ENCODE data around the gene PLCL2. TPM values are rescaled to one million over a fixed set of nuclear protein-coding genes. Genes with fewer than 3 reads are reported as not detected.

The PLCL2 gene
- total and polyA plus RNA-seq, 2 donors (not counting 3 experiments of a cell fraction or from before 2014, with no cell fraction given), result 2.3 to 10.7 TPM

GRCh38 chr3:17119201-17120072, 234.7 kb downstream of the PLCL2 start:
- CTCF ChIA-PET, result no interaction called here

GRCh38 chr3:17120115-17120514, 235.4 kb downstream of the PLCL2 start:
- DNase-seq (ENCODE audit: low read depth, low spot score) (no peak), FAIRE-seq (no peak)
- POLR2A ChIA-PET, result no interaction called here
- dilution Hi-C loops (cut with MboI; ENCODE audit: extremely low pct_ligation_motif_present, low sequenced_read_pairs), result no loop called here
- H3K79me2 ChIP-seq (ENCODE audit: control insufficient read depth, insufficient read depth, low read length), result no peaks in the 10 kb centered on the region
- CTCF ChIA-PET, result no interaction called here
- H3K9ac ChIP-seq (replicated peaks; ENCODE audit: extremely low read depth, insufficient read depth, low read length), result no peak overlapping the region
- H3K4me2 ChIP-seq (ENCODE audit: insufficient read depth, low read length), result no peak overlapping the region
- no peaks in the 10 kb centered on the region for H3K27me3 ChIP-seq (ENCODE audit: control insufficient read depth in 2 of 2, insufficient read depth in 2 of 2, low read length in 2 of 2)
- H3K9me1 ChIP-seq (replicated peaks; ENCODE audit: control insufficient read depth, extremely low read depth, insufficient read depth, low read length), result no peaks in the 10 kb centered on the region
- H2AFZ ChIP-seq (ENCODE audit: low read depth, low read length), result no peak overlapping the region
- H3K4me3 ChIP-seq (replicated peaks in 1 of 3; ENCODE audit: insufficient read depth in 1 of 3, low read depth in 1 of 3, low read length in 3 of 3), result no peak overlapping the region
- intact Hi-C loops (cut with micrococcal nuclease), result no loop called here
- TF ChIP-seq GATA2 (IDR thresholded peaks at IDR 0.05; ENCODE audit: insufficient read depth, insufficient read length, low read depth, low read length) (no peak), MYC (IDR thresholded peaks at IDR 0.05; ENCODE audit: low read depth, low read length) (no peak), JUN (IDR thresholded peaks at IDR 0.05; ENCODE audit: borderline replicate concordance, insufficient read depth, insufficient read length, low read depth) (no peak)
- no peaks in the 10 kb centered on the region for H4K20me1 ChIP-seq (replicated peaks; ENCODE audit: control insufficient read depth, extremely low read depth, insufficient read depth, low read length)
- BruUV-seq (replicated peaks), result no TSS peak
- no peak overlapping the region for H3K27ac ChIP-seq (ENCODE audit: insufficient read depth, low read depth, low read length)
- no peaks in the 10 kb centered on the region for H3K9me3 ChIP-seq (replicated peaks; ENCODE audit: control insufficient read depth, insufficient read depth, low read length)
- H3K36me3 ChIP-seq (ENCODE audit: control insufficient read depth in 2 of 2, extremely low read depth in 1 of 2, insufficient read depth in 2 of 2, low read length in 2 of 2), result no peaks in the 10 kb centered on the region
- H3K4me1 ChIP-seq (ENCODE audit: control insufficient read depth, extremely low read depth, insufficient read depth, low read length), result no peaks in the 10 kb centered on the region

More at GRCh38 chr3:17119201-17120072, 234.7 kb downstream of the PLCL2 start:
- FAIRE-seq, result no peak
- no peaks in the 10 kb centered on the region for H3K79me2 ChIP-seq (ENCODE audit: control insufficient read depth, insufficient read depth, low read length)
- no peaks in the 10 kb centered on the region for H3K9me3 ChIP-seq (replicated peaks; ENCODE audit: control insufficient read depth, insufficient read depth, low read length)
- H3K9me1 ChIP-seq (replicated peaks; ENCODE audit: control insufficient read depth, extremely low read depth, insufficient read depth, low read length), result no peaks in the 10 kb centered on the region
- H3K4me3 ChIP-seq (replicated peaks in 1 of 3; ENCODE audit: insufficient read depth in 1 of 3, low read depth in 1 of 3, low read length in 3 of 3), result no peak overlapping the region
- H3K27me3 ChIP-seq (ENCODE audit: control insufficient read depth in 2 of 2, insufficient read depth in 2 of 2, low read length in 2 of 2), result no peaks in the 10 kb centered on the region
- H2AFZ ChIP-seq (ENCODE audit: low read depth, low read length), result no peak overlapping the region
- BruUV-seq (replicated peaks), result no TSS peak
- no peak overlapping the region for H3K27ac ChIP-seq (ENCODE audit: insufficient read depth, low read depth, low read length)
- TF ChIP-seq GATA2 (IDR thresholded peaks at IDR 0.05; ENCODE audit: insufficient read depth, insufficient read length, low read depth, low read length), result no peak
- TF ChIP-seq EZH2 (IDR thresholded peaks at IDR 0.05; ENCODE audit: borderline replicate concordance, low read depth, low read length, severe bottlenecking), result no peak
- no peaks in the 10 kb centered on the region for H4K20me1 ChIP-seq (replicated peaks; ENCODE audit: control insufficient read depth, extremely low read depth, insufficient read depth, low read length)
- H3K36me3 ChIP-seq (ENCODE audit: control insufficient read depth in 2 of 2, extremely low read depth in 1 of 2, insufficient read depth in 2 of 2, low read length in 2 of 2), result no peaks in the 10 kb centered on the region
- H3K4me2 ChIP-seq (ENCODE audit: insufficient read depth, low read length), result no peak overlapping the region
- intact Hi-C loops (cut with micrococcal nuclease), result no loop called here
- dilution Hi-C loops (cut with MboI; ENCODE audit: extremely low pct_ligation_motif_present, low sequenced_read_pairs), result no loop called here
- H3K9ac ChIP-seq (replicated peaks; ENCODE audit: extremely low read depth, insufficient read depth, low read length), result no peak overlapping the region
- DNase-seq (ENCODE audit: low read depth, low spot score), result no peak
- POLR2A ChIA-PET, result no interaction called here
- H3K4me1 ChIP-seq (ENCODE audit: control insufficient read depth, extremely low read depth, insufficient read depth, low read length), result no peaks in the 10 kb centered on the region
